Smooth muscle cell (in vitro differentiated cells): Measurements from ENCODE around the gene IPO11. TPM values are rescaled to one million over a fixed set of nuclear protein-coding genes. Genes with fewer than 3 reads are reported as not detected.

Experiments used
- DNase-seq: peaks from one replicate; lab custom pipeline; 2025; ENCODE audit not compliant: unreplicated experiment; lab: John Stamatoyannopoulos, UW
- H2AFZ ChIP-seq: fragments of 200-600 bp; sonication (generic); 2 replicates; pipeline ENCODE4 v1.6.0; 2016; ENCODE audit warnings: antibody characterized with exemption, low read depth, mild to moderate bottlenecking
- H3F3A ChIP-seq: fragments of 200-600 bp; sonication (generic); 2 replicates; pipeline ENCODE4 v1.6.0; 2017; ENCODE audit warnings: antibody characterized with exemption, low read depth
- H3K27ac ChIP-seq: fragments of 200-600 bp; sonication (generic); 2 replicates; pipeline ENCODE4 v1.5.1; 2016; ENCODE audit warnings: low read depth, mild to moderate bottlenecking
- H3K27me3 ChIP-seq: fragments of 200-600 bp; sonication (generic); 2 replicates; pipeline ENCODE4 v1.6.1; 2016; ENCODE audit warnings: low read depth, mild to moderate bottlenecking
- H3K36me3 ChIP-seq: fragments of 200-600 bp; sonication (generic); 2 replicates; pipeline ENCODE4 v1.5.1; 2016; ENCODE audit warnings: low read depth
- H3K4me1 ChIP-seq: fragments of 200-600 bp; sonication (generic); 2 replicates; pipeline ENCODE4 v1.5.1; 2016; ENCODE audit warnings: low read depth
- H3K4me2 ChIP-seq: fragments of 200-600 bp; sonication (generic); 2 replicates; pipeline ENCODE4 v1.6.0; 2016; ENCODE audit warnings: mild to moderate bottlenecking
- H3K4me3 ChIP-seq: fragments of 200-600 bp; sonication (generic); 2 replicates; pipeline ENCODE4 v1.5.1; 2016; ENCODE audit warnings: mild to moderate bottlenecking
- H3K79me2 ChIP-seq: fragments of 200-600 bp; sonication (generic); 2 replicates; pipeline ENCODE4 v1.6.0; 2016; ENCODE audit warnings: low read depth, mild to moderate bottlenecking
- H3K9ac ChIP-seq: fragments of 200-600 bp; sonication (generic); 2 replicates; pipeline ENCODE4 v1.6.0; 2016; ENCODE audit warnings: low read depth
- H3K9me3 ChIP-seq: fragments of 200-600 bp; sonication (generic); replicated peaks from 2 replicates; pipeline ENCODE4 v1.5.1; 2016; ENCODE audit warnings: low read depth
- H4K20me1 ChIP-seq: fragments of 200-600 bp; sonication (generic); 2 replicates; pipeline ENCODE4 v1.6.0; 2016; ENCODE audit warnings: low read depth
- CTCF ChIP-seq: fragments of 200-600 bp; sonication (generic); IDR thresholded peaks from 2 replicates; pipeline ENCODE4 v1.5.1; 2017; ENCODE audit warnings: borderline replicate concordance, mild to moderate bottlenecking, antibody characterized with exemption; ENCODE audit not compliant: insufficient read depth, poor library complexity, severe bottlenecking
- WGBS: methylation state at CpG from one replicate; pipeline ENCODE4 v1.1.7; 2016; ENCODE audit warnings: low lambda C conversion rate; 5-methylcytosine and 5-hydroxymethylcytosine counted together
- polyA plus RNA-seq: library from polyadenylated mRNA; unstranded; fragments of >200 nt; fragmentation: Nextera tagmentation; extraction: Ambion mirVana; gene quantifications from 2 replicates; pipeline ENCODE4 v1.2.1, GENCODE V29; 2016
- total RNA-seq: library from RNA; depleted of rRNA; stranded (reverse); fragments of >200 nt; gene quantifications from 2 replicates; pipeline ENCODE4 v1.2.3, GENCODE V29; 2014

Gene IPO11
- total and polyA plus RNA-seq, 2 experiments from 2014 or later: 9.3 to 31.8 TPM

- H3F3A ChIP-seq: no peaks in the 10 kb centered on the region
- DNase-seq: no peak
- no peaks in the 10 kb centered on the region for H3K4me1 ChIP-seq
- H3K79me2 ChIP-seq: no peaks in the 10 kb centered on the region
- H3K4me3 ChIP-seq: no peak overlapping the region
- WGBS: 66% methylated on average over 1 of the region's 1 CpG
- H3K9me3 ChIP-seq: no peaks in the 10 kb centered on the region
- H3K27ac ChIP-seq: no peak overlapping the region
- peaks cover 4% of the 10 kb centered on the region for H3K36me3 ChIP-seq
- H3K27me3 ChIP-seq: no peaks in the 10 kb centered on the region
- no peak overlapping the region for H3K9ac ChIP-seq
- H3K4me2 ChIP-seq: no peak overlapping the region
- TF ChIP-seq CTCF: no peak
- H4K20me1 ChIP-seq: no peaks in the 10 kb centered on the region
- no peak overlapping the region for H2AFZ ChIP-seq
These were observed 76.9 kb downstream of the IPO11 start for GRCh38 chr5:62489471-62489870.

GRCh38 chr5:62494772-62495171, 82.2 kb downstream of the IPO11 start:
- H3K36me3 ChIP-seq: peaks cover 4% of the 10 kb centered on the region
- H3K9ac ChIP-seq: no peak overlapping the region
- H3K79me2 ChIP-seq: no peaks in the 10 kb centered on the region
- H2AFZ ChIP-seq: no peak overlapping the region
- no peaks in the 10 kb centered on the region for H4K20me1 ChIP-seq
- H3F3A ChIP-seq: no peaks in the 10 kb centered on the region
- no peak overlapping the region for H3K27ac ChIP-seq
- TF ChIP-seq CTCF: no peak
- no peaks in the 10 kb centered on the region for H3K4me1 ChIP-seq
- no peak for DNase-seq
- no peak overlapping the region for H3K4me3 ChIP-seq
- WGBS: 97% methylated on average over 1 of the region's 1 CpG
- H3K9me3 ChIP-seq: no peaks in the 10 kb centered on the region
- no peaks in the 10 kb centered on the region for H3K27me3 ChIP-seq
- no peak overlapping the region for H3K4me2 ChIP-seq

- no peaks in the 10 kb centered on the region for H3K79me2 ChIP-seq
- H3K27ac ChIP-seq: no peak overlapping the region
- 91% methylated on average over 7 of the region's 7 CpGs for WGBS
- no peak overlapping the region for H2AFZ ChIP-seq
- TF ChIP-seq CTCF: no peak
- H3K9ac ChIP-seq: no peak overlapping the region
- no peak for DNase-seq
- no peak overlapping the region for H3K4me3 ChIP-seq
- no peaks in the 10 kb centered on the region for H3K27me3 ChIP-seq
- H3F3A ChIP-seq: no peaks in the 10 kb centered on the region
- H3K4me2 ChIP-seq: no peak overlapping the region
- H4K20me1 ChIP-seq: no peaks in the 10 kb centered on the region
- H3K9me3 ChIP-seq: no peaks in the 10 kb centered on the region
- H3K4me1 ChIP-seq: no peaks in the 10 kb centered on the region
- no peaks in the 10 kb centered on the region for H3K36me3 ChIP-seq
These were observed 84.3 kb downstream of the IPO11 start for GRCh38 chr5:62496876-62497275.

GRCh38 chr5:62498961-62499360, 86.4 kb downstream of the IPO11 start:
- no peaks in the 10 kb centered on the region for H3K36me3 ChIP-seq
- H3K4me3 ChIP-seq: no peak overlapping the region
- no peak for DNase-seq
- WGBS: 92% methylated on average over 9 of the region's 9 CpGs
- no peak overlapping the region for H3K9ac ChIP-seq
- no peaks in the 10 kb centered on the region for H3K4me1 ChIP-seq
- no peaks in the 10 kb centered on the region for H3K27me3 ChIP-seq
- no peak for TF ChIP-seq CTCF
- H2AFZ ChIP-seq: no peak overlapping the region
- H3K79me2 ChIP-seq: no peaks in the 10 kb centered on the region
- H3K9me3 ChIP-seq: no peaks in the 10 kb centered on the region
- H3F3A ChIP-seq: no peaks in the 10 kb centered on the region
- no peak overlapping the region for H3K4me2 ChIP-seq
- H4K20me1 ChIP-seq: no peaks in the 10 kb centered on the region
- H3K27ac ChIP-seq: no peak overlapping the region
